ENCODE measurements around the gene PLA2G7. TPM values are rescaled to one million over a fixed set of nuclear protein-coding genes. Genes with fewer than 3 reads are reported as not detected.

Gene PLA2G7
- total and polyA plus RNA-seq, 2 of the 4 experiments (the other 2 are of a cell fraction): not detected

- DNase-seq (no peak), ATAC-seq (ENCODE audit: low read depth) (no peak)
- ChIA-PET POLR2A (ENCODE audit: unreplicated experiment) (no interaction called here), CTCF (no interaction called here)
- no peak overlapping the region for H3K14ac ChIP-seq (replicated peaks; ENCODE audit: low read depth, low read length)
- H3K56ac ChIP-seq (ENCODE audit: extremely low read depth, insufficient read depth, low read length): no peak overlapping the region
- in situ Hi-C loops (cut with MboI; ENCODE audit: low sequenced_read_pairs) (no loop called here), intact Hi-C loops (cut with micrococcal nuclease) (no loop called here), dilution Hi-C loops (cut with HindIII; ENCODE audit: low sequenced_read_pairs, unreplicated experiment) (no loop called here)
- no peaks in the 10 kb centered on the region for H3K36me3 ChIP-seq (ENCODE audit: control insufficient read depth, insufficient read depth, low read length)
- H4K5ac ChIP-seq (ENCODE audit: low read depth, low read length): no peak overlapping the region
- H2BK20ac ChIP-seq (ENCODE audit: low read depth, low read length): no peak overlapping the region
- H3K9me3 ChIP-seq (ENCODE audit: control insufficient read depth, insufficient read depth, low read length): no peaks in the 10 kb centered on the region
- BruUV-seq (replicated peaks): no TSS peak
- no CpG with 5 or more reads among the region's 1 CpG for WGBS, 2 experiments (ENCODE audit: extremely low coverage in 2 of 2, insufficient read length in 1 of 2)
- no peak overlapping the region for H2AFZ ChIP-seq (replicated peaks; ENCODE audit: low read length, poor library complexity)
- H3K23ac ChIP-seq (ENCODE audit: low read depth, low read length): no peak overlapping the region
- H3K4ac ChIP-seq (ENCODE audit: low read depth, low read length): no peak overlapping the region
- H4K8ac ChIP-seq (ENCODE audit: low read depth in 2 of 2, low read length in 2 of 2): no peak overlapping the region
- no peak overlapping the region for H2BK5ac ChIP-seq (ENCODE audit: low read depth, low read length, poor library complexity, severe bottlenecking)
- no peaks in the 10 kb centered on the region for H3K79me1 ChIP-seq (ENCODE audit: low read depth in 1 of 2, low read length in 2 of 2)
- H4K91ac ChIP-seq (ENCODE audit: insufficient read depth, low read depth, low read length): no peak overlapping the region
- H2AK9ac ChIP-seq (replicated peaks; ENCODE audit: low read depth, low read length, poor library complexity): no peak overlapping the region
- no peak for TF ChIP-seq NFE2L2 (IDR thresholded peaks at IDR 0.05; ENCODE audit: low read depth, low read length)
- no peak for TF ChIP-seq RFX5 (IDR thresholded peaks at IDR 0.05; ENCODE audit: low read depth, low read length)
- no peak for TF ChIP-seq POLR2A (IDR thresholded peaks at IDR 0.05; ENCODE audit: low read depth, low read length)
- no peak for TF ChIP-seq USF2 (IDR thresholded peaks at IDR 0.05; ENCODE audit: low read depth, low read length)
- no peak for TF ChIP-seq RCOR1 (IDR thresholded peaks at IDR 0.05; ENCODE audit: insufficient replicate concordance, low read length)
- TF ChIP-seq CEBPB (IDR thresholded peaks at IDR 0.05; ENCODE audit: low read depth, low read length): no peak
- TF ChIP-seq MAZ (IDR thresholded peaks at IDR 0.05; ENCODE audit: borderline replicate concordance, low read depth, low read length): no peak
- no peak for TF ChIP-seq FOS (IDR thresholded peaks at IDR 0.05; ENCODE audit: low read depth, low read length)
- no peak for TF ChIP-seq BHLHE40 (IDR thresholded peaks at IDR 0.05; ENCODE audit: low read depth, low read length)
- TF ChIP-seq MAFK (IDR thresholded peaks at IDR 0.05; ENCODE audit: low read depth, low read length): no peak
- TF ChIP-seq CHD1 (IDR thresholded peaks at IDR 0.05; ENCODE audit: low read depth, low read length): no peak
- no peak overlapping the region for H2BK15ac ChIP-seq (ENCODE audit: low read depth, low read length)
- H4K20me1 ChIP-seq (ENCODE audit: insufficient read depth, low read length): no peaks in the 10 kb centered on the region
- H3K4me3 ChIP-seq (ENCODE audit: insufficient read depth, low read depth, low read length): no peak overlapping the region
- no peak overlapping the region for H3K18ac ChIP-seq (ENCODE audit: low read depth, low read length)
- no peaks in the 10 kb centered on the region for H3K27me3 ChIP-seq (ENCODE audit: control insufficient read depth, insufficient read depth, low read length)
- no peak overlapping the region for H3K4me2 ChIP-seq (ENCODE audit: low read depth, low read length)
- H3K4me1 ChIP-seq (ENCODE audit: control insufficient read depth, insufficient read depth, low read length): no peaks in the 10 kb centered on the region
- H3K9ac ChIP-seq (ENCODE audit: low read depth, low read length): no peak overlapping the region
- no peak overlapping the region for H3K27ac ChIP-seq (ENCODE audit: insufficient read depth, low read length)
- no peak overlapping the region for H2AK5ac ChIP-seq (ENCODE audit: low read depth, low read length)
- no peak overlapping the region for H2BK120ac ChIP-seq (ENCODE audit: low read depth, low read length)
- H3K9me1 ChIP-seq (ENCODE audit: insufficient read depth, low read length): no peaks in the 10 kb centered on the region
These were observed 8.4 kb upstream of the PLA2G7 start for GRCh38 chr6:46743425-46744158.

All from IMR-90 (cell line).